ENCODE measurements around the gene RNF126.

The RNF126 gene

DNA sequence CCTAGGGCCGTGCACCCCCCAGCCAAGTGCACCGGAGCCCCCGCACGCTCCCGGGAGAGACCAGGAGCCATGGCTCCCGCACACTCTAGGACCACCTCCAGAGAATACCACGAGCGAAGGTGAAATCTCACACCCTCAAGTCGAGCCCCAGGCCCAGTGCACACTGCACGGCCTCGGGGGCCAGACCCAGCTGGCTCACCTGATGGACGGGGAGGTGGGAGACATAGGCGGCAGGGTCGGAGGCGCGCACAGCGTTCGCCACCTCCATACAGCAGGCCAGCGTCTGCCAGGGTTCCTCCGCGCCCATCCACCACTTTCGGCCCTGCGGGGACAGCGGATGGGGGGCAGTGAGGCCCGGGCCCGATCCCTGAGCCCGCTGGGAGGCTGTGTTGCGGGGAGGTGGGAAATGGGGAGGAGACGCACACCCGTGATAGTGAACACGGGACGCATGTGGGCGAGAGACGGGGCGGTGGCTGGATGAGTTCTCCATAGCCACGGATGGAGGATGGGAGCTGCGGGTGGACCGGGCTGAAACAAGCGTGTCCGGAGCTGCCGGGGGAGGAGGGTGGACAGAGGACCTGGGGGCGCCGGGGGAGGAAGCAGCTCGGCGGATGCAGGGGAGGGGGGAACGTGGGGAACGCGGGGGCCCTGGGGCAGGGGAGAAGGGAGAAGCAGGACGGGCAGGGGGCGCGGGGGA is 42.7 kb downstream of the RNF126 start:
- DNase-seq (ENCODE audit: low read depth): no peak
- no peak overlapping the region for H3K4me3 ChIP-seq (ENCODE audit: low read length)
- TF ChIP-seq, protein P1, sequence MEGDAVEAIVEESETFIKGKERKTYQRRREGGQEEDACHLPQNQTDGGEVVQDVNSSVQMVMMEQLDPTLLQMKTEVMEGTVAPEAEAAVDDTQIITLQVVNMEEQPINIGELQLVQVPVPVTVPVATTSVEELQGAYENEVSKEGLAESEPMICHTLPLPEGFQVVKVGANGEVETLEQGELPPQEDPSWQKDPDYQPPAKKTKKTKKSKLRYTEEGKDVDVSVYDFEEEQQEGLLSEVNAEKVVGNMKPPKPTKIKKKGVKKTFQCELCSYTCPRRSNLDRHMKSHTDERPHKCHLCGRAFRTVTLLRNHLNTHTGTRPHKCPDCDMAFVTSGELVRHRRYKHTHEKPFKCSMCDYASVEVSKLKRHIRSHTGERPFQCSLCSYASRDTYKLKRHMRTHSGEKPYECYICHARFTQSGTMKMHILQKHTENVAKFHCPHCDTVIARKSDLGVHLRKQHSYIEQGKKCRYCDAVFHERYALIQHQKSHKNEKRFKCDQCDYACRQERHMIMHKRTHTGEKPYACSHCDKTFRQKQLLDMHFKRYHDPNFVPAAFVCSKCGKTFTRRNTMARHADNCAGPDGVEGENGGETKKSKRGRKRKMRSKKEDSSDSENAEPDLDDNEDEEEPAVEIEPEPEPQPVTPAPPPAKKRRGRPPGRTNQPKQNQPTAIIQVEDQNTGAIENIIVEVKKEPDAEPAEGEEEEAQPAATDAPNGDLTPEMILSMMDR (conservative IDR thresholded peaks at IDR 0.05; ENCODE audit: low read length): no peak

- DNase-seq (ENCODE audit: low read depth): no peak
- TF ChIP-seq, protein P1 (conservative IDR thresholded peaks at IDR 0.05; ENCODE audit: low read length): no peak
Measured at GRCh38 chr19:619286-620002, 43.6 kb downstream of the RNF126 start.

GRCh38 chr19:618674-619285 is 44.2 kb downstream of the RNF126 start:
- no peak for DNase-seq (ENCODE audit: low read depth)
- H3K4me3 ChIP-seq (ENCODE audit: low read length): no peak overlapping the region
- TF ChIP-seq, protein P1 (conservative IDR thresholded peaks at IDR 0.05; ENCODE audit: low read length): no peak

More at GRCh38 chr19:619286-620002, 43.6 kb downstream of the RNF126 start:
- H3K4me3 ChIP-seq (ENCODE audit: low read length): no peak overlapping the region

- no peak for DNase-seq (ENCODE audit: low read depth)
- TF ChIP-seq, protein P1 (conservative IDR thresholded peaks at IDR 0.05; ENCODE audit: low read length): no peak
- H3K4me3 ChIP-seq (ENCODE audit: low read length): no peak overlapping the region
Measured at GRCh38 chr19:618247-618619, 44.8 kb downstream of the RNF126 start.

DNA sequence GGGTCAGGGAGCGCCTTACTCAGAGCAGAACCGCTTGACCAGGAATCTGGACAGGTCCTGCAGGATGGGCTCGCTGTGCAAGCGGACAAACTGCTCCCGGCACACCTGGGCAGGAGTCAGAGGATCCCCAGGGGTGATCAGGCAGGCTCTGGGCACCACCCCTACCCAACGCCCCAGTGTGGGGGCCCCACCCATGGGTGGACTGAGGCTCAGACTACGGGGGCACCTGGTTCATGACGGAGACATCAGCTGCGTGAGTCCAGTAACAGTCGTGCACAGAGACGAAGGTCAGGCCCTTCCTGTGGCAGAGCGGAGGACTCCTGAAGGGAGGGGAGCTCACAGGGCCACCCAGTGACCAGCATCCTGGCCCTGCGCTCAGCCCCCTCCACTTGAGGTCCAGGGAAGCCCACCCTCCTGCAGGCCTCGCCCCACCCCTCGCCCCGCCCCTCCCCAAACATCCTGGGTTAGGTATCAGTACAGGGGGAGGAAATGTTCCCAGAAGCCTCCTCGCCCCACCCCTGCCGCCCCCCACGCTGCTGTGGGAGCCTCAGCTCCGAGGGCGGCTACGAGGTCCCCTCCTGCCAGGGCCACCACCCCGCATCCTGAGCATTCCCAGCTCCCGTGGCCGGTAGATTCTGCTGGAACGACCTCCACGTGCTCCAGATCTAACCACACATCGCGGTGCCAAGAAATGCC is 45.3 kb downstream of the RNF126 start:
- H3K4me3 ChIP-seq (ENCODE audit: low read length): no peak overlapping the region
- TF ChIP-seq, protein P1 (conservative IDR thresholded peaks at IDR 0.05; ENCODE audit: low read length): no peak
- no peak for DNase-seq (ENCODE audit: low read depth)

DNA sequence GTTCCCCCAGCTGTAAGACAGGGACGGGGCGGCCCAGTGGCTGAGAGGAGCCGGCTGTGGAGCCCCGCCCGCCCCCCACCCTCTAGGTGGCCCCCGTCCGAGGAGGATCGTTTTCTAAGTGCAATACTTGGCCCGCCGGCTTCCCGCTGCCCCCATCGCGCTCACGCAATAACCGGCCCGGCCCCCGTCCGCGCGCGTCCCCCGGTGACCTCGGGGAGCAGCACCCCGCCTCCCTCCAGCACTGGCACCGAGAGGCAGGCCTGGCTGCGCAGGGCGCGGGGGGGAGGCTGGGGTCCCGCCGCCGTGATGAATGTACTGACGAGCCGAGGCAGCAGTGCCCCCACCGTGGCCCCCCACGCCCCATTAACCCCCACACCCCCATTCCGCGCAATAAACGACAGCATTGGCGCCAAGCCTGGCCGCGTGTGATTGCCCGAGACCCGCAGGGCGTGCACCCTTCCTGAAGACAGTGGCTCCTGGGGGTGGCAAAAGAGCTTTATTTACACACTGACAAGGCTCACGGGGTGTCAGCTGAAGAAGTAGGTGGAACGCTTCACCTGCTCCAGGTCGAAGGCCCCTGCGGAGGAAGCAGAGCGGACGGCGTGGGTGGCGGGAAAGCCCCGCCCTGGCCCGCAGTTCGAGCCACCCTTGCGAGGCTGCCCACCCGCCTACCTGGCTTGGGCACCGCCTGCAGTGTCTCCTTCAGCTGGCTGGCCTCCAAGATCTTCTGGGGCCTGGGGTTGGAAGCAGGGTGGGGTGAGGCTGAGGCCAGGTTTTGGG is 46.1 kb downstream of the RNF126 start:
- TF ChIP-seq, protein P1 (conservative IDR thresholded peaks at IDR 0.05; ENCODE audit: low read length): no peak
- no peak for DNase-seq (ENCODE audit: low read depth)
- H3K4me3 ChIP-seq (ENCODE audit: low read length): no peak overlapping the region

Data from AG10803 (cell line).